GM21717 (cell line): ENCODE measurements around the gene UBE2L6.

Experiments
- ATAC-seq: cut with Tn5 transposase; IDR thresholded peaks from one replicate; pipeline ENCODE4 v1.9.1; 2021; ENCODE audit warnings: mild to moderate bottlenecking, moderate library complexity; ENCODE audit not compliant: unreplicated experiment

UBE2L6 gene

GRCh38 chr11:57567515-57568329, at the start of gene UBE2L6:
Gene UBE2L6 (minus strand): TSS chr11:57567672. CDS start chr11:57567611, 61 bp downstream.
- peak; percentile 71 for ATAC-seq

- ATAC-seq, result no peak
These were observed 49.1 kb upstream of the UBE2L6 start for GRCh38 chr11:57616595-57616994.

GRCh38 chr11:57615308-57615707, 47.8 kb upstream of the UBE2L6 start:
- no peak for ATAC-seq

- no peak for ATAC-seq
These were observed 46.8 kb upstream of the UBE2L6 start for GRCh38 chr11:57614234-57614772.

DNA sequence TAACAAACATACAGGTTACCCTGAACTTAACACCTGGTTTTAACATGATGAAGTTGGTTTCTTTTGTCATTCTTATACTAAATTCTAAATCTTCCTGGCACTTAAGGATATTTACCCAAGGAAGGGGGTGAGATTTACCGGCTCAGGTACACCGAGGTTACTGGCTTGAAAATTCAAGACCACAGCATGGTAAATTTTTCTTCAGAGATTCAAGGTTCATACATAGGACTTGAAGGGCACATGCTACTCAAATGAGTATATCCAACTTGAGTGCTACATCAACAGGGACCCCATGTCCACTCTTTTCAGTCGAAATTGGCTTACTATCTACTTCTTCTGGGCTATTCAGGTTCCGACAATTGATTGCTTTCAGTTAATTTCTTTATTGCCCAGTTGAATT, 42.7 kb upstream of the UBE2L6 start:
- no peak for ATAC-seq

GRCh38 chr11:57605028-57605420, 37.6 kb upstream of the UBE2L6 start:
- ATAC-seq, result no peak

- no peak for ATAC-seq
These were observed 37.0 kb upstream of the UBE2L6 start for GRCh38 chr11:57604296-57605027.

DNA sequence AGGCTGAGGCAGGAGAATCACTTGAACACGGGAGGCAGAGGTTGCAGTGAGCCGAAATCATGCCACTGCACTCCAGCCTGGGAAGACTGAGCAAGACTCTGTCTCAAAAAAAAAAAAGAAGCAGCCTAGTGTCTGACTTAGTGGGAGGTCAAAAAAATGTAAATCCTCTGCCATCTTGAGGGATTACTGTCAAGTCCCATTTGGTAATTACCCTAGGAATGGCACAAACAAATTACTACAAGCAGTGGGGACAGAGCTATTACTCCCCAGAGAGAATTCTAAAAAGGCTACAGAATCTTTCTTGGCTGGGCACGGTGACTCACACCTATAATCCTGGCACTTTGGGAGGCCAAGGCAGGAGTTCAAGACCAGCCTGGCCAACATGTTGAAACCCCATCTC, 33.8 kb upstream of the UBE2L6 start:
- ATAC-seq, result no peak

DNA sequence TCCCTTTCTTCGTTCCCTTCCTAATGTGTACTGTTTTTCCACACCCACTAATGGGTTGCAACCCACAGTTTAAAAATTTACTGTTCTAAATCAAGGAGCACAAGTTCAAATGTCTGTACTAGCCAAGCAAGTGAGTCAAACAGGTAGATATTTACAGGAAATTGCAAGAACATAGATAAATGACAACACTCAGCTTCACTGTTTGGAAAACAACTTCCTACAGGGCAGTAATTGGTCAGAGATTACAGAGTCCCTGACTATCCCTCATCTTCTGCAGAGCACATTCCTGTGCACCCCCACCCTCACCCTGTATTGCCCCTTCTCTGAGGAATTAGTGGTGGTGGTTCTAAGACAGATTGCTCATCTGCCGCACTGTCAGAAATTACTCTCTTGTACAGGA, 31.9 kb upstream of the UBE2L6 start:
- ATAC-seq, result no peak

GRCh38 chr11:57598831-57599155, 31.3 kb upstream of the UBE2L6 start:
- ATAC-seq, result no peak

GRCh38 chr11:57597916-57598830, 30.7 kb upstream of the UBE2L6 start:
- no peak for ATAC-seq

DNA sequence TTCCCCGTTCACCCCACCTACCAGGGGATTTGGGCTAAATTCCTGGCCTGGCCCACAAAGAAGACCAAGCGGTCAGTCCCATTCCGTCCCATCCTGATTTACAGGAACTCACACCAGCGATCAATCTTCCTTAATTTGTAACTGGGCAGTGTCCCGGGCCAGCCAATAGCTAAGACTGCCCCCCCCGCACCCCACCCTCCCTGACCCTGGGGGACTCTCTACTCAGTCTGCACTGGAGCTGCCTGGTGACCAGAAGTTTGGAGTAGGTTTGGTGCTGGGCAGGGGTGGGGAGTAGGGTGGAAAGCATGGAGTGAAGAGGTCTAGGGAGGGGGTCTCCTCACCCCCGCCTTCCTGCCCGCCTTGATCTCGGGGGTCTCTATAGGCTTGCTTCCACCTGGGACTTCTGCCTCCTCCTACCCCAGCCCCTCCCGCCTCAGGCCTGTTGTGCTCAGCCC, 30.0 kb upstream of the UBE2L6 start, which contains the start of gene SERPING1:
Gene SERPING1, plus strand, starts transcription at position 225 of the 455 bp plus-strand sequence. CDS start 586 bp downstream, outside the sequence.
- no peak for ATAC-seq

DNA sequence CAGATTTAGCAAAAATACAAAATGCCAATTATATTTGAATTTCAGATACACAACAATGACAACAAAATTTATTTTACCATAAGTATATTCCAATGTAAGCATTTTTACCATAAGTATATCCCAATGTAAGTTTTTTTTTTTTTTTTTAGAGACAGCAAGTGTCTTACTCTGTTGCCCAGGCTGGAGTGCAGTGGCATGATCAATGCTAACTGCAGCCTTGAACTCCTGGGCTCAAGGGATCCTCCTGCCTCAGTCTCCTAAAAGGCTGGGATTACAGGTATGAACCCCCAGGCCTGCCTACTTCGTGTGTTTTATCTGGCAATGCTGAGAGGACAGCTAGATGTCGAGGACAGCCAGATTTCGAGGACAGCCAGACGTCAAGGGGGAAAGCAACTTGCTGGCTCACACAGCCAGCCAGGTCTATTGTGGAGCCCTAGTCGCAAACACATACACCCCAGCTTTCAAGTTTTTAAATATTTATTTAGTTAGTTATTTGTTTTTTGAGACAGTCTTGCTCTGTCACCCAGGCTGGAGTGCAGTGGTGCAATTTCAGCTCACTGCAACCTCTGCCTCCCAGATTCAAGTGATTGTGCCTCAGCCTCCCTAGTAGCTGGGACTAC, 28.9 kb upstream of the UBE2L6 start:
- ATAC-seq, result no peak

- ATAC-seq, result no peak
These were observed 20.7 kb upstream of the UBE2L6 start for GRCh38 chr11:57588046-57588710.

DNA sequence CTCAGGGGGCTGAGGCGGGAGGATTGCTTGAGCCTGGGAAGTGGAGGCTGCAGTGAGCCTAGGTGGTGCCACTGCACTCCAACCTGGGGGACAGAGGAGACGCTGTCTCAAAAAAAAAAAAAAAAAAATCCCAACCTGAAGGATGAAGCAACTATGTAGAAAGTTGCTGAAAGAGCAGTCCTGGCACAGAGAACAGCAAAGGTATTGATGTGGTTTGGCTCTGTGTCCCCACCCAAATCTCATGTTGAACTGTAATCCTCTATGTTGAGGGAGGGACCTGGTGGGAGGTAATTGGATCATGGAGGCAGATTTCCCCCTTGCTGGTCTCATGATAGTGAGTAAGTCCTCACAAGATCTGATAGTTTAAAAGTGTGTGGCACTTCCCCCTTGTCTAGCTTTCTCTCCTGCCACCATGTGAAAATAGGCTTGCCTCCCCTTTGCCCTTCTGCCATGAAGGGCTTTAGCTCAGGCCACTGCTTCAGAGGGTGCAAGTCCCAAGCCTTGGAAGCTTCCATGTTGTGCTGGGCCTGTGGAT, 19.3 kb upstream of the UBE2L6 start:
- no peak for ATAC-seq

GRCh38 chr11:57585301-57585700, 17.8 kb upstream of the UBE2L6 start:
- peak; percentile 55 for ATAC-seq

DNA sequence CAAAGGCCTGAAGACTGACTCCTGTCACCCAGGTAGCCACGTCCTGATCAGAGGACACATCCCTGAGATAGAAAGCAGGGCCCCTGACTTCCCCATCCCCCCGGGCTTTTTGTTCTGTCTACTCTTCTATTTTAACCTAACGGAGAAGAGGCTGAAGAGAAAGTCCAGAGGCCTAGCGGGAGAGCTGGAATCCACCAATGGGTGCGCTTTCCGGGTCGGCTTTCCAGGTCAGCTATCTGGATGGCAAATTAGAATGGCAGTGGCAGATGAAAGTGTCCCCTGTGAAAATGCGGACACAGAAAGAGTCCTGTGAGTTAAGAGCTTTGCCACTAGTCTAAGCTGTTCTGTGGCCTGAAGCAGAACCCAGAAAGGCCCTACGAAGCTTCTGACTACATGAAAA, 16.9 kb upstream of the UBE2L6 start:
- ATAC-seq, result no peak

DNA sequence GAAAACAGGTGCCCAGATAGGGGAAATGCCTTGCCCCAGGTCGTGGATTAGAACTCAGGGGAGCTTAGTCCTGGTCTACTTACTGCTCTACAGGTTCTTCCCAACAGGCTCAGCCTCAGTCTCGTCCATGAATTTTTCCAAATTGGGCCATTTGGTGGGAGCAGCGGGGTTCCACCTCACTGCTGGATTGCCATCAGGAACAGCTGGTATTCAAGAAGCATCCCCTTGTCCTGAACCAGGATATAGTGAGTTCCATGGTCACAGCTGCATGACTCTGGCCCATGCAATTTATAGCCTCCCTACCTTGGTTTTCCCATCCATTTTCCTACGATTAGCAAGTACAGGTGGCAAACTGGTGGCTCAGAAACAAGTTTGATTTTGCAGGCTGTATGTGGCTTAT, 6.6 kb upstream of the UBE2L6 start:
- ATAC-seq, result no peak

GRCh38 chr11:57571606-57572005, 4.1 kb upstream of the UBE2L6 start:
- ATAC-seq, result no peak
